ENCODE data around the gene SPECC1. TPM values are rescaled to one million over a fixed set of nuclear protein-coding genes. Genes with fewer than 3 reads are reported as not detected.
A peak's percentile ranks its signal among the peaks of the same experiment; 100 is the strongest.
"Not testable (repeated sequence)": the region's sequence is repeated elsewhere in the genome, so short reads cannot be mapped to it uniquely, and the experiment has no call there.

The SPECC1 gene
- total RNA-seq, 1 experiment from 2014 or later = 108 TPM

GRCh38 chr17:19996502-19996901 is 12.7 kb upstream of the SPECC1 start:
- DNase-seq (ENCODE audit: low read depth) = no peak
- in situ Hi-C loops (cut with HindIII; ENCODE audit: low pct_unique_long_range_greater_than_20kb, low sequenced_read_pairs) = no loop called here

GRCh38 chr17:20008242-20009051 is 712 bp upstream of the SPECC1 start:
- in situ Hi-C loops (cut with HindIII; ENCODE audit: low pct_unique_long_range_greater_than_20kb, low sequenced_read_pairs) = no loop called here
- no peak for DNase-seq (ENCODE audit: low read depth)

DNA sequence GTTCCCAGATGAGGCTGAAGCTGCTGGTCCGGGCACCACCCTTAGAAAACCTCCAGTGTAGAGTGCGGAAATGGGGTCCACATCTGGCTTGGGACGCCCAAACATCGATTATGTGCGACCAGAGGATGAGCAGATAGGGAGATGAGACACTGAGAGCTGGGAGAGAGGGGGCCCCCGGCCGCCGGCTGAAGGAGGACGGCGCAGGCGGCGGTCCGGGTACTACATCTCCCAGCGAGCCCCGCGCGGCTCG is 182 bp upstream of the SPECC1 start:
- no peak for DNase-seq (ENCODE audit: low read depth)
- in situ Hi-C loops (cut with HindIII; ENCODE audit: low pct_unique_long_range_greater_than_20kb, low sequenced_read_pairs) = no loop called here

DNA sequence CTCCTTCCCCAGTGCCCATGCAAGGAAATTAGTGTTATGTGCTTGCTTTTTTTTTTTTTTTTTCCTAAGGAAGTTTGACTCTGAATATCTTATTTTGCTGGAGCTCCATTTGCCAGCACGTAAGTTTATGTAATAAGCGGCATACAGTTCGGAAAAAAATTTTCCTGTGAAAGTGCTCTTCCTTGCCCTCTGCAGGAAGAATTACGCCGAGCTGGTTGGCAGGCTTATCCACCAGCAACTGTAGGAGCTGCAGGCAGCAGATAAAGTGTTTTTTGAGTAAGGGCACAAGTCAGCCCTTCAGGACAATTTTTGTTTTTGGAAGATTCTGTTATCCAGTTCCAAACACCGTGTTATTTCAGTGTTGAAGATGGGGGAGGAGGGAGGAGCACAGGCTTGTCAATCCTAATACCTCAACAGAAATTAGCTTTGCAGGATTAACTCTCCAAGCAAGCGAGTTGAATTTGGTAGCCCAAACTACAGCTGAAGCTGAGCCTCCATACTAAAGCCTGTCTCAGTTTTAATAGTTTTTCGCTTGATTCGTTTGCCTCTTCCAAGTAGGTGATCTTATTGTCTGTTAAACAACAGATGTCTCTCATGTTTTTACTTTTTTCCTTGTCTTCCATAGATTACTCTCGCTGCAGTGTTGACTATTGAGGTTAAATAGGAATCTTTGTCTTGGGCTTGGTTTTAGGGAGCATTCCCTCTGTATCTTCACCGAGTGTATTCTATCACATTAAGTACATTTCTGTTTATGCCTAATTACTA is 1.1 kb downstream of the SPECC1 start:
- DNase-seq (ENCODE audit: low read depth) = peak; percentile 62
- in situ Hi-C loops (cut with HindIII; ENCODE audit: low pct_unique_long_range_greater_than_20kb, low sequenced_read_pairs) = no loop called here

DNA sequence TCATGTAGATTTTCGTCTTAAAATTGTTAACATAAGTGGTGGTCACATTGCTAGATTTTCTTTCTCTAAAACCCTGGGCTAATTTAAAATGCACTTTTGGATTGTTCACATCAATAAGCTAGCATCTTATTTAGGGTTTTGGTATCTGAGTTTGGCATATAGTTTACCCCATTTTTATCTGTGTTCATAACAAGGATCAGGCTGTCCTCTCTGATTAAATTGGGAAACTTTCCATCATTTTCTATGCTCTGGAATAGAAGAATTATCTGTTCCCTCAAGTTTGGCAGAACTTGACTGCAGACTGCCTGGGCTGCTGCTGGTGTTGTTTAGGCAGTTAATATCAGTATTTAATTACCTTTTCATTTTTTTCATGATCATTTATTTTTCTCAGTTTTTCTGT is 1.8 kb downstream of the SPECC1 start:
- no peak for DNase-seq (ENCODE audit: low read depth)
- in situ Hi-C loops (cut with HindIII; ENCODE audit: low pct_unique_long_range_greater_than_20kb, low sequenced_read_pairs) = no loop called here

GRCh38 chr17:20012017-20012536 is 2.9 kb downstream of the SPECC1 start:
- DNase-seq (ENCODE audit: low read depth) = no peak
- in situ Hi-C loops (cut with HindIII; ENCODE audit: low pct_unique_long_range_greater_than_20kb, low sequenced_read_pairs) = no loop called here

DNA sequence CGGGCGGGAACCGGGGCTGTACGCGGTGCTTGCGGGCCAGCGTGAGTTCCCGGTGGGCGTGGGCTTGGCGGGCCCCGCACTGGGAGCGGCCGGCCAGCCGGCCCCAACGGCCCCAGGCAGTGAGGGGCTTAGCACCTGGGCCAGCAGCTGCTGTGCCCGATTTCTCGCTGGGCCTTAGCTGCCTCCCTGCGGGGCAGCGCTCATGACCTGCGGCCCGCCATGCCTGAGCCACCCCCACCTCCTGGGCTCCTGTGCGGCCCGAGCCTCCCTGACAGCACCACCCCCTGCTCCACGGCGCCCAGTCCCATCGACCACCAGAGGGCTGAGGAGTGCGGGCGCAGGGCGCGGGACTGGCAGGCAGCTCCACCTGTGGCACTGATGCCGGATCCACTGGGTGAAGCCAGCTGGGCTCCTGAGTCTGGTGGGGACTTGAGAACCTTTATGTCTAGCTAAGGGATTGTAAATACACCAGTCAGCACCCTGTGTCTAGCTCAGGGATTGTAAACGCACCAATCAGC is 7.4 kb downstream of the SPECC1 start:
- DNase-seq (ENCODE audit: low read depth); in situ Hi-C loops (cut with HindIII; ENCODE audit: low pct_unique_long_range_greater_than_20kb, low sequenced_read_pairs): not testable (repeated sequence)

DNA sequence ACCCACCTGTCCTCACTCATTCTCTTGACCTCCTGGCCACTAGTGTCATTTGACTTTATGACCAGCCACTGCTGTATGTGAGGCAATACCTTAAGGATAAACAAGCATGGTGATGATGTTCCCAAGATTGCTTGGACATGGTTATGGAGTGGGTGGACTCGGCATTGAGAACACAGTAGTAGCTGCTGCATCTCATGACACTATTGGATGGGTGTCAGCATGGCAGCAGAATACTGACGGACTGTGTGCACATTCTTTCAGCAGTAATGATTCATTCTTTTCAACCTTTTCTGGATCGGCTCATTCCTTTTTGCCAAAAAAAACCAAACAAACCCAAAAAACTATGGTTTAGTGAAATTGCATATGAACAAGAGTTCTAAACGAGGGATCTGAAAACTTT is 13.5 kb downstream of the SPECC1 start:
- in situ Hi-C loops (cut with HindIII; ENCODE audit: low pct_unique_long_range_greater_than_20kb, low sequenced_read_pairs) = no loop called here
- DNase-seq (ENCODE audit: low read depth) = no peak

- in situ Hi-C loops (cut with HindIII; ENCODE audit: low pct_unique_long_range_greater_than_20kb, low sequenced_read_pairs) = no loop called here
- no peak for DNase-seq (ENCODE audit: low read depth)
Measured at GRCh38 chr17:20026960-20027359, 17.8 kb downstream of the SPECC1 start.

DNA sequence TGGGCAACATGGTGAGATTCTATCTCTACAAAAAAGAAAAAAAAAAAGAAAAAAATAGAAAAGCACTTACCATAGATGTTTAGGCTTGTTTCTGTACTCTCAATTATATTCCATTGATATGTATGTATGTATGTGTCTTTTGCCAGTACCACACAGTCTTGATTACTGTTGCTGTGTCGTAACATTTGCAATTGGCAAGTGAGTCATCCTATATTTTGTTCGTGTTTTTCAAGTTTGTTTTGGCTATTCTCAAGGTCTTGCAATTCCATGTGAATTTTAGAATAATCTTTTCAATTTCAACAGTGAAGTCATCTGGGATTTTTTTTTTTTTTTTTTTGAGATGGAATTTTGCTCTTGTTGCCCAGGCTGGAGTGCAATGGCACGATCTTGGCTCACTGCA is 19.3 kb downstream of the SPECC1 start:
- DNase-seq (ENCODE audit: low read depth) = no peak
- in situ Hi-C loops (cut with HindIII; ENCODE audit: low pct_unique_long_range_greater_than_20kb, low sequenced_read_pairs) = no loop called here

DNA sequence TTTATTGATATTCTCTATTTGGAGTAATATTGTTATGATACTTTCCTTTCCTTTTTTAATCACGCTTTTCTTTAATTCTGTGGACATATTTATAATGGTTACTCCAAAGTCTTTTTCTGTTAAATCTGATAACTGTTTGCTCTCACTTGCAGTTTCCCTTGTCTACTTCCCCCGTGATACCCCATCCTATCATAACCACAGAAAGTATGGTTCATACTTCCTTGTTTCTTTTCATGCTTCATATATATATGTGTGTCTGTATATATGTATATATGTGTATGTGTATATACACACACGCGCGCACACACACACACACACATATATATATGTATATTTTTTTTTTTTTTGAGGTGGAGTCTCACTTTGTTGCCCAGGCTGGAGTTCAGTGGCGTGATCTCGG is 23.5 kb downstream of the SPECC1 start:
- no peak for DNase-seq (ENCODE audit: low read depth)
- in situ Hi-C loops (cut with HindIII; ENCODE audit: low pct_unique_long_range_greater_than_20kb, low sequenced_read_pairs) = no loop called here

GRCh38 chr17:20033415-20033814 is 24.3 kb downstream of the SPECC1 start:
- in situ Hi-C loops (cut with HindIII; ENCODE audit: low pct_unique_long_range_greater_than_20kb, low sequenced_read_pairs) = no loop called here
- no peak for DNase-seq (ENCODE audit: low read depth)

DNA sequence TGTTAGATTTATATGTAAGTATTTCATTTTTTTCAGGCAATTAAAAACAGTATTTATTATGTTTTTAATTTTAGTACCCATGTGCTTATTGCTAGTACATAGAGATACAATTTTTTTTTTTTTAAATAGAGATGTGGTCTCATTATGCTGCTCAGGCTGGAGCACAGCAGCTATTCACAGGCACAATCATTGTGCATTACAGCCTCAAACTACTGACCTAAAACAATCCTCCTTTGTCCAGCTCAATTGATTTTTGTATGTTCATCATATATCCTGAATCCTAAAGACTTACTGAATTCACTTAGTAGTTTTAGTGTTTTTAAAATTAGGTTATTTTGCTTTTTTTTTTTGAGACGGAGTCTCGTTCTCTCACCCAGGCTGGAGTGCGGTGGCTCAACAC is 26.3 kb downstream of the SPECC1 start:
- in situ Hi-C loops (cut with HindIII; ENCODE audit: low pct_unique_long_range_greater_than_20kb, low sequenced_read_pairs) = no loop called here
- no peak for DNase-seq (ENCODE audit: low read depth)

DNA sequence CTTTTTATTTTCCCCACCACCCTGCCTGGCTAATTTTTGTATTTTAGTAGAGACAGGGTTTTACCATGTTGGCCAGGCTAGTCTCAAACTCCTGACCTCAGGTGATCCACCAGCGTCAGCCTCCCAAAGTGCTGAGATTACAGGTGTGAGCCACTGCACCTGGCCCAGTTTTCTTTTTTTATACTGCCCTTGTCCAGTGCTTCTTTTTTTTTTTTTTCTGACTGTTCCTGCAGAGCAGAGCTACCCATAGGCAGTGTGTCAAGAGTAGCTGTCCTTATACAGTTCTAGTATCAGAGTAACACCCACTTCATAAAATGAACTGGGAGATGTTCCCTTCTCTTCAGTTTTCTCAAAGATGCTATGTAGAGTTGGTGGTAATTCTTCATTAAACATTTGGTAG is 28.1 kb downstream of the SPECC1 start:
- DNase-seq (ENCODE audit: low read depth); in situ Hi-C loops (cut with HindIII; ENCODE audit: low pct_unique_long_range_greater_than_20kb, low sequenced_read_pairs): not testable (repeated sequence)

DNA sequence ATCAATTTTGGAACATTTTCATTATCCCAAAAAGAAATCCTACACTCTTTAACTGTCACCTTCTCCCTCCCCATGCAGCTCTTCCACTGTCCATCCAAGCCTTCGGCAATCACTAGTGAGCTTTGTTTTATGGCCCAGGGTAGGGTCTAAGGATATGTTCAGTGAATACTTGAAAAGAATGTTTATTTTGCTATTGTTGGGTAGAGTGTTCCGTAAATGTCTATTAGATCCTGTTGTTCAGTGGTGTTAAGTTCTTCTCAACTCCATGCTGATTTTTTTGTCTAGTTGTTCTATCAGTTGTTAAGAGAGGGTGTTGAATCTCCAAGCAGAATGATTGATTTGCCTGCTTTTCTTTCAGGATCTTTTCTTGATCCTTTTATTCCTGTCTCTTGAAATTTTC is 29.9 kb downstream of the SPECC1 start:
- no peak for DNase-seq (ENCODE audit: low read depth)
- in situ Hi-C loops (cut with HindIII; ENCODE audit: low pct_unique_long_range_greater_than_20kb, low sequenced_read_pairs) = no loop called here

GRCh38 chr17:20040216-20040615 is 31.1 kb downstream of the SPECC1 start:
- in situ Hi-C loops (cut with HindIII; ENCODE audit: low pct_unique_long_range_greater_than_20kb, low sequenced_read_pairs) = no loop called here
- no peak for DNase-seq (ENCODE audit: low read depth)

DNA sequence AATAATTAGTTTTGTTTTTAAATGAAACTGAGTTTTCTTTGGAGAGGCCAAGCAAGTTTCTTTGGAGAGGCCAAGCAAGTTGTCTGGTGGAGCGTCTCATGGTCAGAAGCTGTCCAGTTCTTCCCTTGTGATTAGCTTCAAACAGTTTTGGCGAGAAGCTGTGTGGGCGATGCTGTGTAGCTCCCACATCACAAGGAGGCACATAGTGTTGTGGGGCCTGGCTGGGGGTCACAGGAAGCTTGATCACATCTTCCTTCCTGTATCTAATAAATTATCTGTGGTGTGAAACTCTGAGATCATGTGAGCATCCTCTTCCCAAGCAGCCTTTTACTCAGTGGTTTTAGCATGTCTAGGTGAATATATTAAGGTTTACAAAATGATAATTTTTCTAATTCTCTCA is 33.9 kb downstream of the SPECC1 start:
- no peak for DNase-seq (ENCODE audit: low read depth)

GRCh38 chr17:20045476-20045875 is 36.3 kb downstream of the SPECC1 start:
- in situ Hi-C loops (cut with HindIII; ENCODE audit: low pct_unique_long_range_greater_than_20kb, low sequenced_read_pairs) = no loop called here
- no peak for DNase-seq (ENCODE audit: low read depth)

More for the DNA sequence above, 33.9 kb downstream of the SPECC1 start:
- in situ Hi-C loops (cut with HindIII; ENCODE audit: low pct_unique_long_range_greater_than_20kb, low sequenced_read_pairs) = no loop called here

DNA sequence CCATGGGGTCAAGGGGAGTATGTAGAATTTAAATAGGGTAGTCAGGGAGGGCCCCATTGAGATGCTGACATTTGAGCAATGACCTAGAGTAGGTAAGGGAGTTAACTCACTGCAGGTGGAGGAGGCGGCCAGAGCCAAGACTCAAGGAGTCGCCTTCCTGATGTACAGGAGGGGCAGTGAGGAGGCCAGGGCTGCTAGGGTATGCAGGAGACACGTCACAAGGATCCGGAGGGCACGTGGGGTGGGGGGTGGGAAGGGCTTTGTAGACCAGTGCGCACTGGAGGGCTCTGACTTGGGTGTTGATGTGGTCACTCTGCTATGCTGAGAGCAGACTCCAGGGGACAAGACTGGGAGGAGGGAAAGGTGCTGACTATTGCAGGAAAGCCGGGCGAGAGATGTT is 37.5 kb downstream of the SPECC1 start:
- DNase-seq (ENCODE audit: low read depth) = no peak
- in situ Hi-C loops (cut with HindIII; ENCODE audit: low pct_unique_long_range_greater_than_20kb, low sequenced_read_pairs) = no loop called here

Data from Caki2 (cell line).